HG02571 (cell line): ENCODE data around the gene RAB3B.
"Not testable (repeated sequence)": the region's sequence is repeated elsewhere in the genome, so short reads cannot be mapped to it uniquely, and the experiment has no call there.

Experiments used
- ATAC-seq: cut with Tn5 transposase; IDR thresholded peaks from one replicate; pipeline ENCODE4 v1.9.1; 2021; ENCODE audit warnings: mild to moderate bottlenecking, moderate library complexity; ENCODE audit not compliant: unreplicated experiment

Gene RAB3B

GRCh38 chr1:51922040-51922439, 68.5 kb downstream of the RAB3B start:
- no peak for ATAC-seq

DNA sequence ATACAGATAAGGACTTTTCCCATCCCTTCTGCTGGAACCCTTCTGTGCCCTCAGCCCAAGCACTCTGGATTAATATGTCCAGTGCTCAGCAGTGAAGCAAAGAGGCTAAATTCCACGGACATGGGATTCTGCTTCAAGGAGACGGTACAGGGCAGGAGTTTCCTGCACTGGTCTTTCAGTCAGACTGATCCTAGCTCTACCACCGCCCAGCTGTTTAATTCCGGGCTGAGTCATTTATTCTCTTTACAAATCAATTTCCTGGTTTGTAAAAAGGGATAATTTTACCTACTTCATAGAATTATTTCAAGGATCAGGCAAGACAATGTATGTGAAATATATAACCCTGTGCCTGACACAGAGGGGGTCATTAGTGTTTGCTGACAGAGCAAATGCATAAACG, 70.4 kb downstream of the RAB3B start:
- no peak for ATAC-seq

DNA sequence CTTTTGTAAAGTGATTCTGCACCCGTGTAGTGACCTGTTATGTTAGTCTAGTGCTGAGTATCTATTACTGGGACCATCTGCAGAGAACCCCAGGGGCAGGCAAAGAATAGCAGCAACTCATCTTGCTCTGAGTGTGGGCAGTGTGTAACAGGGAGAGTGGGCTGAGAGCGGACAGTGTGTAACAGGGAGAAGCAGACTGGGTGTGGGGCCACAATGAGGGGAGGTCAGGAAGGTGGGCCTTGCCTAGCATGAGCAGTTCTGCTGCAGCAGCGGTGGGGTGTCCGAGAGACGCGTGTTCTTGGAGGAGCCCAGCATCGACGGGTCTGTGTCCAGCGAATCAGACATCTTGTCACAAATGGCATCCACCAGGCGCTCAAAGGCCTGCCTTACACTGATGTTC, 70.8 kb downstream of the RAB3B start:
- no peak for ATAC-seq

DNA sequence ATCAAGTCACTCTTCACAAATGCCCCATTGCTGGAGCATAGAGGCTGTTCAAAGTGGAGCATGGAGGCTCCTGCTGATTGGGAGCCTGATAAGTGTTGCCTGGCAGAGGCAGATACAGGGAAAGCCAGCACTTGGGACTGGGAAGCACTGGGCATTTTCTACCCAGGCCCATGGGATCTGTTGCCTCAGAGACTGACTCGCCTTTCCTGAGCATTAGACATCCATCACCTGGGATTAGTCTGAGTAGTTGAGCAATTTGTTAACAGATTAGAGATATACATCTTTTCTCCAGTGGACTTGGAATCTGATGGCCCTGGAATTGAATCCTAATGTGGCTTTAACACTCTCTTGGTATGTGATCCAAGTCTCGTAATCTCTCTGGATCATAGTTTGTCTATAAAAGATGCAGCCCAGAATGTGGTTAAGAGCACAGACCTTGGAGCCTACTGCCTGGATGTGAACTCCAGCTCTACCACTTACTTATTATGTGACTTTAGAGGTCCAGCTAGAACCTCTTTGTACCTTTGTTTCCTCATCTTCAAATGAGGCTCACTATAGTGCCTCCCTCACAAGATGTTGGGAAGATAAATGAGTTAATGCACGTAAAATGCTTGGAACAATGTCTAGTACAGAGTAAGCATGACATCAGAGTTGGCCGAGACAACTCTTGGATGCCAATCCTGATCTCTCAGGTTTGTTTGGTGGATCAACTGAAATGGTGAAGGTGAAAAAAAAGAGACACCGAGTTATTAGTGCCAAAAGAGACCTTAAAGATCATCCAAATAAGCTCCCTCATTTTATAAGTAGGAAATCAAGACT, 73.7 kb downstream of the RAB3B start:
- ATAC-seq, result no peak

GRCh38 chr1:51915951-51916350, 74.5 kb downstream of the RAB3B start:
- ATAC-seq, result no peak

GRCh38 chr1:51912881-51913280, 77.6 kb downstream of the RAB3B start:
- ATAC-seq, result no peak

- no peak for ATAC-seq
These were observed 80.1 kb downstream of the RAB3B start for GRCh38 chr1:51910221-51911000.

DNA sequence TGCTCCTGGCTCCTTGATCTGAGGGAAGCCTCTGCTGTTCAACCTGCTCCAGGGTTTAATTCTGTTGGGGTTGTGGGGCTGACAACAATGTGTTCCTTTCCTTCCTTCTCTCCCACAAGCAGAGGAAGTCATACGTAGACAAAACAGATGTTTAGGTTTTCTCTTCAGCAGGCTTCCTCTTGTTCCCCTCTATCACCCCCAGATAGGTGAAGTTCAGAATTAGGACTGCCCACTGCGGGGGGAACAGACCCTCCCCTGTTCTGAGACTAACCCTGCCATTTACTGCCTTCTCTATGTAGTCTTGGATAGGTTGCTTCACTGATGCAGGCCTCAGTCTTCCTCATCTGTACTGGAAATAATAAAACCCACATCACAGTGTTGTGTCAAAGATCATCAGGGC, 82.0 kb downstream of the RAB3B start:
- ATAC-seq, result no peak

- ATAC-seq, result no peak
These were observed 83.3 kb downstream of the RAB3B start for GRCh38 chr1:51907079-51907702.

GRCh38 chr1:51906306-51907078, 84.0 kb downstream of the RAB3B start:
- ATAC-seq, result no peak

DNA sequence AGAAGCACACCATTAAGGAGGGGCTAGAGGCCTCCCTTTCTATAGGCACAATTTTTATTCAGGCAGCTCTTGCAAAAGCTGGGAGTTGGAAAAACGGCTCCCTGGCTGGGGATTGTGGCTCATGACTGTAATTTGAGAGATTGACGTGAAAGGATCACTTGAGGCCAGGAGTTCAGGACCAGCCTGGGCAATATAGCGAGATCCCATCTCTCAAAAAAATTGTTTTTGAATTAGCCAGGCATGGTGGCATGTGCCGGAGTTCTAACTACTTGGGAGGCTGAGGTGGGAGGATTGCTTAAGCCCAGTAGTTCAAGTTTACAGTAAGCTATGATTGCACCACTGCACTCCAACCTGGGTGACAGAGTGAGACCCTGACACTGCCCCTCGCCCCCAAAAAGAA, 88.0 kb downstream of the RAB3B start:
- no peak for ATAC-seq

DNA sequence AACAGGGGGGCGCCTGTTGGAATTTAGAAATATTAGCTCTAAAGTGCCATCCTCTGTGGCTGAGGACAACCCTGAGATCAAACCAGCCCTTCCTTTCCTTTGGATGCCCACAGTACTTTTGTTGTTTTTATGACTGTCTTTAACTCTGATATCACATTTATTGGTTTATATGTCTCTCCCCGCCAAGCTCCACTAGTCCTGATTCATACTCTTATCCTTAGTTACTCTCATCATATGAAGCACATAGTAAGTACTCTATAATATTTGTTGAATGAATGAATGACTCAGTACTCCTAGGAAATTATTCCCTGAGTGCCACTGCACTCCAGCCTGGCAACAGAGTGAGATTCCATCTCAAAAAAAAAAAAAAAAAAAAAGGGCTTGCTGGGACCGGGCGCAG, 89.3 kb downstream of the RAB3B start:
- no peak for ATAC-seq

- ATAC-seq, result no peak
These were observed 91.5 kb downstream of the RAB3B start for GRCh38 chr1:51899022-51899421.

DNA sequence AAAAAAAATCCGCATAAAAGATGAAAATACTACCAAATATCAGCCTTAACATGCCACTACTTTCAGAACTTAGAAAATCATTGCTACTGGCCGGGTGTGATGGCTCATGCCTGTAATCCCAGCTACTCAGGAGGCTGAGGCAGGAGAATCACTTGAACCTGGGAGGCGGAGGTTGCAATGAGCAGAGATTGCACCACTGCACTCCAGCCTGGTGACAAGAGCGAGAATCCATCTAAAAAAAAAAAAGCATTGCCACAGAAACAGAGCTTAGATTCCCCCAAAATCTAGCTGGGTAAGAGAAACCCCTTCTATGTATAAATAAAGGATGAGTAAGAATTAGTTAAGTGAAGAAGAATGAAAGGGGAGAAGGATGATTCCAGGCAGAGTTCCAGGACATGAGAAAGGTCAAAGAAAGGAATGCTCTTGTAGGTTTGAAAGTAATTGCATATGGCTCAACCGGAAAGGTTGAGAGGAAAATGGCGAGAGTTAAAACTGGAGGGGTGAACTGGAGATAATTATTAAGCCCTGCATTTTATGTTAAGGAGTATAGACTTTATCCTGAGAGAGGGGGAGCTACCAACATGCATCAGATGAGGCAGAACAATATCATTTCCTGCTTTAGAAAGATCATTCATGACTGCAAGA, 92.3 kb downstream of the RAB3B start:
- no peak for ATAC-seq

DNA sequence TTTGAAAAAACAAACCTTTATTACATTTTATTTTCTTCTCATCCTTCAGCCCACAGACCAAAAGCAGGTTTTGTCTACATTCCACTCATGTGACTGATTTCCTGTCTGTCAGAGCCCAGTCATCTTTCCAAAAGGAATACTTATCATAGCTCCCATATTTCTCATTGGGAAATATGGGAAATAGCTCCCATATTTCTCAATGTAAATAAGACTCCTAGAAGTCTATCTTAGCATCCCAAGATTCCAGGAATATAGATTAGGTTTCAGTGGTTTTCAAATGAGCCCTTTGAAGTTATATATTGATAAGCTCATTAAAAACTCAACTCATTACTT, 92.8 kb downstream of the RAB3B start:
- no peak for ATAC-seq

- not testable (repeated sequence) for ATAC-seq
These were observed 95.8 kb downstream of the RAB3B start for GRCh38 chr1:51894748-51895147.

- peak; percentile 89 for ATAC-seq
These were observed 111.7 kb downstream of the RAB3B start, which contains the start of gene NRDC for GRCh38 chr1:51878616-51879336. Gene NRDC (minus strand): TSS chr1:51878727. CDS start chr1:51878615, 112 bp downstream.

DNA sequence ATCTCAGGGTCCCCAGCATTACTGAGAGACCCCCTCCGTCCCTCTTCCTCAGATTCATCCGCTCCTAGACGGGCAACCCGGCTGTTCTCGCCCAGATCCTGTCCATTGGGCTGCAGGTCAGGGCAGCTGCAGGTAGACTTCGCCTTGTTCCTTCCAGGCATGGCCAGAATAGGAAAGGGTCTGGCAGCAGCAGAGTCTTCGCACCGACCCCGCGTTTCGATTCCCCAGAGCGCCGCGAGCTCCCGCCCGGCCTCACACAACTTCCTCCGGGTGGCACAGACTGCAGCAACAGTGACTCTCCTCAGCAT, 112.2 kb downstream of the RAB3B start:
- ATAC-seq, result peak; percentile 25

GRCh38 chr1:51877434-51878307, 112.8 kb downstream of the RAB3B start:
- ATAC-seq, result no peak
